Neural progenitor cell (in vitro differentiated cells): Measurements from ENCODE around the gene CENPB.

Source experiments
- EZH2 ChIP-seq: fragments of 200-600 bp; sonication (generic); IDR thresholded peaks from 2 replicates; pipeline ENCODE4 v1.6.1; 2017; ENCODE audit warnings: antibody characterized with exemption, mild to moderate bottlenecking, moderate library complexity
- TF ChIP-seq, protein P1 (sequence below): fragments of 200-600 bp; sonication (generic); IDR thresholded peaks from 2 replicates; pipeline ENCODE4 v1.5.1; 2017; ENCODE audit warnings: antibody characterized with exemption, mild to moderate bottlenecking

DNA sequence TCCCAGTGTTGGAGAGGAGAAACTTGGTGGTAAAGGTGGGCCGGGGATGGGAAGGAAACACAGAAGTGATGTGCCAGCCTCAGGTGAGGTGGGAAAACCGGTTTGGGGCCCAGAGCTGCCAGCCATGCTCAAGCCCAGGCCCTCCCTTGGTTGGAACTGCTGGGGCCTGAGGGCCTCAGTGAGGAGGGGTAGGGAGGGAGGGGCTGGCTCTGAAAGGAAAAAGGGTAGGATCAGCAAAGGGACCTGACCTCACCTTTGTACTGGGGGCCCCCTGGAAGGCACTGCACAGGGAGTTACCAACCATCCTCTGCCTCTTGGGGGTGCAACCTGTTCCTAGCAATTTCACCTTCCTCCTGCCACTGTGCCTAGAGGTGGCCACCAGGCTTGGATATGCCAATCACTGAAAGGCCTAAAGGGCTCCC is 3.5 kb downstream of the CENPB start:
- TF ChIP-seq EZH2: no peak
- TF ChIP-seq, protein P1, sequence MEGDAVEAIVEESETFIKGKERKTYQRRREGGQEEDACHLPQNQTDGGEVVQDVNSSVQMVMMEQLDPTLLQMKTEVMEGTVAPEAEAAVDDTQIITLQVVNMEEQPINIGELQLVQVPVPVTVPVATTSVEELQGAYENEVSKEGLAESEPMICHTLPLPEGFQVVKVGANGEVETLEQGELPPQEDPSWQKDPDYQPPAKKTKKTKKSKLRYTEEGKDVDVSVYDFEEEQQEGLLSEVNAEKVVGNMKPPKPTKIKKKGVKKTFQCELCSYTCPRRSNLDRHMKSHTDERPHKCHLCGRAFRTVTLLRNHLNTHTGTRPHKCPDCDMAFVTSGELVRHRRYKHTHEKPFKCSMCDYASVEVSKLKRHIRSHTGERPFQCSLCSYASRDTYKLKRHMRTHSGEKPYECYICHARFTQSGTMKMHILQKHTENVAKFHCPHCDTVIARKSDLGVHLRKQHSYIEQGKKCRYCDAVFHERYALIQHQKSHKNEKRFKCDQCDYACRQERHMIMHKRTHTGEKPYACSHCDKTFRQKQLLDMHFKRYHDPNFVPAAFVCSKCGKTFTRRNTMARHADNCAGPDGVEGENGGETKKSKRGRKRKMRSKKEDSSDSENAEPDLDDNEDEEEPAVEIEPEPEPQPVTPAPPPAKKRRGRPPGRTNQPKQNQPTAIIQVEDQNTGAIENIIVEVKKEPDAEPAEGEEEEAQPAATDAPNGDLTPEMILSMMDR: no peak
